ENCODE results near the gene PDCD2L. TPM values are rescaled to one million over a fixed set of nuclear protein-coding genes. Genes with fewer than 3 reads are reported as not detected.

PDCD2L gene, protein sequence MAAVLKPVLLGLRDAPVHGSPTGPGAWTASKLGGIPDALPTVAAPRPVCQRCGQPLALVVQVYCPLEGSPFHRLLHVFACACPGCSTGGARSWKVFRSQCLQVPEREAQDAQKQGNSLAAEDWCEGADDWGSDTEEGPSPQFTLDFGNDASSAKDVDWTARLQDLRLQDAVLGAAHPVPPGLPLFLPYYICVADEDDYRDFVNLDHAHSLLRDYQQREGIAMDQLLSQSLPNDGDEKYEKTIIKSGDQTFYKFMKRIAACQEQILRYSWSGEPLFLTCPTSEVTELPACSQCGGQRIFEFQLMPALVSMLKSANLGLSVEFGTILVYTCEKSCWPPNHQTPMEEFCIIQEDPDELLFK
- total RNA-seq, result 4.6 TPM

DNA sequence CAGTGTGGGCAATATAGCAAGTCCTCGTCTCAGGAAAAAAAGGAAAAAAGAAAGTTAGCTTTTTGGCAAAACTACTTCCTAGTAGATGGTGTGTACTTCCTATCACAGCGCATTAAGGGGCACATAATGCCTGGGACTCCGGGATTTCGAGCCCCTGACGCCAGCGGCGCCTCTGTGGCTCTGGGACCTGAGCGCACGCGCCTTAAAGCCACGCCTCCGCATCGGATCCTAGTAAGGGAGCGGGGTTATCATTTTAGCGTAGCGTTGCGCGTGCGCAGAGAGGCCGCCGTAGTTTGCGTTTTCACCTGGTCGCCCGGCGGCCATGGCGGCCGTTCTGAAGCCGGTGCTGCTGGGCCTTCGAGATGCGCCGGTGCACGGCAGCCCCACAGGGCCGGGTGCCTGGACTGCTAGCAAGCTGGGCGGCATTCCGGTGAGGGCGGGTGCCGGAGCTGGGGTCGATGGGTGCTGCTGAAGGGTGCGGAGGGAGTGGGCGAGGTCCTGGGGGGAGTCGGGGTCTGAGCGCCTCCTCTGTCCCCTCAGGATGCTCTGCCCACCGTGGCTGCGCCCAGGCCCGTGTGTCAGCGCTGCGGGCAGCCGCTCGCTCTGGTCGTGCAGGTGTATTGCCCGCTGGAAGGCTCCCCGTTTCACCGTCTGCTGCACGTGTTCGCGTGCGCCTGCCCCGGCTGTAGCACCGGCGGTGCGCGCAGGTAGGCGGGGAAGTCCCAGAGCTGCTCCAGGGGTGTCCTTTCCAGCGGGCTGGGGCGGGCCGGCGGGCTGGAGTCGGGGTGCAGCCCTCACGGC, at the start of gene PDCD2L:
PDCD2L (plus strand) TSS at position 291 of the 801 bp plus-strand sequence; CDS start at position 323, 32 bp downstream.
- Histone ChIP-seq H3K9me3 (ENCODE audit: low read depth, low read length) (no peaks in the 10 kb centered on the region), H3K4me3 (ENCODE audit: low read length) (peak within 1 kb of the TSS; percentile 75), H3K4me1 (ENCODE audit: insufficient read depth, low read length) (peaks cover 10% of the 10 kb centered on the region), H3K27me3 (ENCODE audit: insufficient read depth, low read length) (no peaks in the 10 kb centered on the region)

DNA sequence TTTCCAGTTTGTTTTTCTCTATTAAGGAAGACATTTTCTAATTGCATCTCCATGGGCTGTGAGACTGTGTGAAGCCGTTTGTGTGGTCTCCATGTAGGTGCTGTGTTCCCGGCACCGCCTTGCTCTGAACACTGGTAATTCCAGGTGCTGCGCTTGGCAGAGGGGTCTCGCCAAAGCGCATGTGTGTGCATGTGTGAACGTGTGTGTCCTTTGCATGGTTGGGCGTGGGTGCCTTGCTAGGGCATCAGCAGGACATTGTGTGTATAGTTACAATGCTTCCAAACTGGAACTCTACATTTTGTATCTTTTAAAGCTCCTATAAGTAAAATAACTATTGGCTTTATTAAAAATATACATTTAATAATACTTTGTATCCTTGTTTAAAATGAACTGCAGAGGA, 49.0 kb upstream of the PDCD2L start:
- H3K4me3 ChIP-seq (ENCODE audit: low read length), result no peak overlapping the region

DNA sequence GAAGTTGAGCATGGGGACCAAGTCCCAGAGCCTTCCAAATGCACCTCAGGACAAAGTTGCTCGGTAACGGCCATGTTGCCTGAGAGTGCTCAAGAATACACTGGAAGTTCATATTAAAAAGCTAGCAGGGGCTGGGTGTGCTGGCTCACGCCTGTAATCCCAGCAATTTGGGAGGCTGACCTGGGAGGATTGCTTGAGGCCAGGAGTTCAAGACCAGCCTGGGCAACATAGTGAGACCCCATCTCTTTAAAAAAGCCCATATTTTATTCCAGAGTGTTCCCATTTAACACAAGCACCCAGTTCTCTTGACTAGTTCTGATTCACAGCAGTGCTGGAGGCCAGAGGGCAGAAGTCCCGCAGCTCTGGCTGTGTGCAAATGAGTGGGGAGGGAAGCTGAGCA, 47.3 kb upstream of the PDCD2L start:
- Histone ChIP-seq H3K27me3 (ENCODE audit: insufficient read depth, low read length) (no peaks in the 10 kb centered on the region), H3K9me3 (ENCODE audit: low read depth, low read length) (no peaks in the 10 kb centered on the region), H3K4me1 (ENCODE audit: insufficient read depth, low read length) (peaks cover 14% of the 10 kb centered on the region), H3K4me3 (ENCODE audit: low read length) (no peak overlapping the region)

More for the DNA sequence above, 49.0 kb upstream of the PDCD2L start:
- no peaks in the 10 kb centered on the region for H3K27me3 ChIP-seq (ENCODE audit: insufficient read depth, low read length)
- no peaks in the 10 kb centered on the region for H3K9me3 ChIP-seq (ENCODE audit: low read depth, low read length)
- peaks cover 23% of the 10 kb centered on the region for H3K4me1 ChIP-seq (ENCODE audit: insufficient read depth, low read length)

DNA sequence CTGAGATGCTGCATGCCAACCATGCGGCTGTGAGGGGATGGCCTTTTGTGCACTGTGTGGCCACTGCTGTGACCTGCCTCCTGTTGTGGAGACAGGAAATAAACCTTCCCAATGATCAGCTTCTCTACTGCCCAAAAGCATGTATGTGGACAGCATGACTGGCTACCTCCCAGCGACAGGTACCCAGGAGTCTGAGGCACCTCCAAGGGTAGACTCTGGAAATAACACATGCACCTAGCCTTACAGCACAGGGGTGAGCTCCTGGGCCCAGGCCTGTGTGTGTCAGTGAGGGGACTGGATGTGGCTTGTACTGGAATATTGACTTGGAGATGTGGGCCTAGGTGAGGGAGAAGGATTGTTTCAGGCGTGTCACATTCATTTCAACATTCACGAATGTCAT, 46.8 kb upstream of the PDCD2L start:
- Histone ChIP-seq H3K27me3 (ENCODE audit: insufficient read depth, low read length) (no peaks in the 10 kb centered on the region), H3K9me3 (ENCODE audit: low read depth, low read length) (no peaks in the 10 kb centered on the region), H3K4me3 (ENCODE audit: low read length) (no peak overlapping the region), H3K4me1 (ENCODE audit: insufficient read depth, low read length) (peaks cover 14% of the 10 kb centered on the region)

DNA sequence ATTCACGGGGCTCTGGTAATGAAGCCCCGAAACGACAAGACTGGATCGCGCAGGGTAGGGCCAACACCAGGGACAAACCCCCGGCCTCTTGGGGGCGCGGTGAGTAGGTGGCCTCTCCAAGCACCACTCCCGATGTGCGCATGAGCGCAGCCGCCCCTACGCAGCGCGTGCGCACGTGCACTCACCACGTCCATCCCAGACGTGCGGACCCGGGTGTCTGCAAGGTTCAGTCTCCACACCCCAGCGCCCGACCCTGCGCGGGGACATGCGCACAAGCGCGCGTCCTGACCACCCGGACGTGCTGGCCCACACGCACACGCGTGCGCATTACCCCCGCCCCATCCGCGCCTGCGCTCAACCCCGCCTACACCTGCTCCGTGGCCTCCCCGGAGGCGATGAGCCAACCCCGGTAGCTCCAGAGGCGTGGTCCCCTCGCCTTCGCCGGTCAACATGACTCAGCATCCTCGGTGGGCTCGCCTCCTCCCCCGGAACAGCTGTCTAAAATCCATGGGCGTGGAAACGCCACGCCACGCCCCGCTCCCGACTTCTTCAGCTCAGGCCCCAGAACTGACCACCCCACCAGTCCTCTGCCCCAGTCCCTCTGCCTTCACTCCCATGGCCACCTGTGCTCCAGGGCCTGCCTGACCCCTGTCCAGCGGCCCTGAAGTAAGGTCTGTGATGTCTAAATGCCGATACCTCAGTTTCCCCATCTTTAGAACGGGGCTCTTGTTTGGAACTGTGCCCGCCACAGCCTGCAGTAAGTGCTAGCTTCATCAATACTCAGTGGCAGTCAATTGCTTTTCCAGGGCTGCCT, 44.9 kb upstream of the PDCD2L start:
- H3K27me3 ChIP-seq (ENCODE audit: insufficient read depth, low read length), result no peaks in the 10 kb centered on the region
- H3K4me3 ChIP-seq (ENCODE audit: low read length), result peak overlapping the region; percentile 31
- peaks cover 15% of the 10 kb centered on the region for H3K4me1 ChIP-seq (ENCODE audit: insufficient read depth, low read length)
- H3K9me3 ChIP-seq (ENCODE audit: low read depth, low read length), result no peaks in the 10 kb centered on the region

DNA sequence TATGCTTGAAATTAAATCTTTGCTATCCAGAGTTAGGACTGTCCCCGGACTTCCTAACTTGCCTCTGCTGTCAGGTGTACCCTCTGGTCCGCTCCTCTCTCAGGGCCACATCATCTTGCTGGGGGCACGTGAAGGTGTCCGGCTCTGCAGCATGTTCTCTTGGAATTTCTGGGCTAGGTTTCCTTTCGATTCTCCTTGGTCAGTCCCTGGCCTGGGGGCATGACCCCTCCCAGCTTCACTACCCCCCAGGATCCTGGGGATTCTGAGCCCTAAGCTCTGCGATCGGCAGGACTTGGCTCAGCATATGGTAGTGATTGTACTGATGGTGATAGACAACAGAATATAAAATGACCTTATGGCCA, 44.3 kb upstream of the PDCD2L start:
- Histone ChIP-seq H3K4me3 (ENCODE audit: low read length) (no peak overlapping the region), H3K27me3 (ENCODE audit: insufficient read depth, low read length) (no peaks in the 10 kb centered on the region), H3K4me1 (ENCODE audit: insufficient read depth, low read length) (peaks cover 19% of the 10 kb centered on the region), H3K9me3 (ENCODE audit: low read depth, low read length) (no peaks in the 10 kb centered on the region)

DNA sequence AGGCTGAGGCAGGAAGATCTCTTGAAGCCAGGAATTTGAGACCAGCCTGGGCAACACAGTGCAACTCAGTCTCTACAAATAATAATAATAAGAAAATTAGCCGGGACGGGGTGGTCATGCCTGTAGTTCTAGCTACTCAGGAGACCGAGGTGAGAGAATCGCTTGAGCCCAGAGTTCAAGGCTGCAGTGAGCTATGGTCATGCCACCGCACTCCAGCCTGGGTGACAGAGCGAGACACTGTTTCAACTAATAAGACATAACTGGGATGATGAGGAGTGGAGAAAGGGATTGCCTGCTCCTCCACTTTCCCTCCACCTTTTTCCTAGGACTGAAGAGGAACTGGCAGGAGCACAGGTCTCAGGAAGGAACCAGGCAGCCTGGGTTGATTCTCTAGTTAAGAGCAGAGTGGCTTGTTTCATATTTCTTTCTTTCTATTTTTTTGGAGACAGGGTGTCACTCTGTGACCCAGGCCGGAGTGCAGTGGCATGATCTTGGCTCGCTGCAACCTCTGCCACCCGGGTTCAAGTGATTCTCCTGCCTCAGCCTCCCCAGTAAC, 43.8 kb upstream of the PDCD2L start:
- H3K4me3 ChIP-seq (ENCODE audit: low read length), result no peak overlapping the region
- no peaks in the 10 kb centered on the region for H3K9me3 ChIP-seq (ENCODE audit: low read depth, low read length)
- H3K27me3 ChIP-seq (ENCODE audit: insufficient read depth, low read length), result no peaks in the 10 kb centered on the region
- H3K4me1 ChIP-seq (ENCODE audit: insufficient read depth, low read length), result peaks cover 19% of the 10 kb centered on the region

DNA sequence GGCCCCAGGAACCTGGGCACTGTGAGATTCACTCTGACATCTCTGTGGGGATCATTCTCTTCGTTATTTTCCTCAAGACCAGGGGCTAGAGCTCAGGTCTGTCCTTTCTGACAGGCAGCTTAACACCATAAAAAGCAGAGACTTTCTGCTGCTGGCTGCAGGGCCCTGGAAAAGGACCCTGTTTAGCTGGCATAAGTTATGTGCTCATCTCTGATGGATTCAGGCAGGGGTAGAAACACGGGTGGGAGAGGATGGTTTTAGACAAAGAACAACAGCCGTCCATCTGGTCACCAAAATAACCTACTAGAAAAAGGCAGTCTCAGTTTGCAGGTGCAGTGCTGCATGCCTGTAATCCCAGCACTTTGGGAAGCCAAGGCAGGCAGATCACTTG, 41.5 kb upstream of the PDCD2L start:
- Histone ChIP-seq H3K4me1 (ENCODE audit: insufficient read depth, low read length) (peaks cover 41% of the 10 kb centered on the region), H3K9me3 (ENCODE audit: low read depth, low read length) (no peaks in the 10 kb centered on the region)

DNA sequence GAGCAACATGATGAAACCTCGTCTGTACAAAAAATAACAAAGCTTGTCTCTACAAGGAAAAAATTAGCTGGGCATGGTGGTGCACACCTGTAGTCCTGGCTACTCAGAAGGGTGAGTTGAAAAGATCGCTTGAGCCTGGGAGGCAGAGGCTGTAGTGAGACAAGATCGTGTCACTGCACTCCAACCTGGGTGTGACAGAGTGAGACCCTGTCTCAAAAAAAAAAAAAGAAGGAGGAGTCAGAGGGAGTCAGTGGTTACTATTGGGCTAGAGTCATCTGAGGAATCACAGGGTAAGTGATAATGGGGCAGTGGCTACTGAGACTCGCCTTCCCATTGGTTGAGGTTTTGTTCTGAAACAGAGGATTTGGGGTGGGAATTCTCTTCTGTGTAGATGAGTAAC, 41.1 kb upstream of the PDCD2L start:
- H3K4me1 ChIP-seq (ENCODE audit: insufficient read depth, low read length), result peaks cover 45% of the 10 kb centered on the region
- no peaks in the 10 kb centered on the region for H3K27me3 ChIP-seq (ENCODE audit: insufficient read depth, low read length)
- no peak overlapping the region for H3K4me3 ChIP-seq (ENCODE audit: low read length)
- H3K9me3 ChIP-seq (ENCODE audit: low read depth, low read length), result no peaks in the 10 kb centered on the region

More for the DNA sequence above, 41.5 kb upstream of the PDCD2L start:
- Histone ChIP-seq H3K4me3 (ENCODE audit: low read length) (no peak overlapping the region), H3K27me3 (ENCODE audit: insufficient read depth, low read length) (no peaks in the 10 kb centered on the region)

DNA sequence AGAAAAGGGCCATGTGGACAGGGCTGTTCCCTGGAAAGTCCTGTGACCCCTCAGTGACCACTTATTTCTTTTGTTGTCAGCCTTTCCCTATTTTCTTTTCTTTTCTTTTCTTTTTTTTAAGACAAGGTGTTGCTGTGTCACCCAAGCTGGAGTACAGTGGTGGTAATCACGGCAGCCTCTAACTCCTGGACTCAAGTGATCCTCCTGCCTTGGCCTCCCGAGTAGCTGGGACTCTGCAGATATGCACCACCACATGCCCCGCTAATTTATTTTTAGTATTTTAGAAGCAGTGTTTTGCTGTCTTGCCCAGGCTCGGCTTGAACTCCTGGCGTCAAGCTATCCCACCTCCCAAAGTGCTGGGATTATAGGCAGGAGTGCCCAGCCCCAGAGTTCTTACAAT, 40.3 kb upstream of the PDCD2L start:
- Histone ChIP-seq H3K4me1 (ENCODE audit: insufficient read depth, low read length) (peaks cover 40% of the 10 kb centered on the region), H3K4me3 (ENCODE audit: low read length) (no peak overlapping the region), H3K9me3 (ENCODE audit: low read depth, low read length) (no peaks in the 10 kb centered on the region), H3K27me3 (ENCODE audit: insufficient read depth, low read length) (no peaks in the 10 kb centered on the region)

DNA sequence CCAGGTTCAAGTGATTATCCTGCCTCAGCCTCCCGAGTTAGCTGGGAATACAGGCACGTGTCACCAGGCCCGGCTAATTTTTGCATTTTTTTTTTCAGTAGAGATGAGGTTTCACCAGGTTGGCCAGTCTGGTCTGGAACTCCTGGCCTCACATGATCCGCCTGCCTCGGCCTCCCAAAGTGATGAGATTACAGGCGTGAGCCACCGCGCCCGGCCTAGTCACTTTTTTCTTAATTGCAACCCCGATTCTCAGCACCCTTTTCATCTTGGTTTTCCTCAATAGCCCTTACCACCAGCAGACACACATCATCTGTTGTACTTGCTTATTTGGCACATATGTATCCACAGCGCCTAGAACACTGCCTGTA, 39.8 kb upstream of the PDCD2L start:
- H3K4me3 ChIP-seq (ENCODE audit: low read length), result peak overlapping the region; percentile 85

DNA sequence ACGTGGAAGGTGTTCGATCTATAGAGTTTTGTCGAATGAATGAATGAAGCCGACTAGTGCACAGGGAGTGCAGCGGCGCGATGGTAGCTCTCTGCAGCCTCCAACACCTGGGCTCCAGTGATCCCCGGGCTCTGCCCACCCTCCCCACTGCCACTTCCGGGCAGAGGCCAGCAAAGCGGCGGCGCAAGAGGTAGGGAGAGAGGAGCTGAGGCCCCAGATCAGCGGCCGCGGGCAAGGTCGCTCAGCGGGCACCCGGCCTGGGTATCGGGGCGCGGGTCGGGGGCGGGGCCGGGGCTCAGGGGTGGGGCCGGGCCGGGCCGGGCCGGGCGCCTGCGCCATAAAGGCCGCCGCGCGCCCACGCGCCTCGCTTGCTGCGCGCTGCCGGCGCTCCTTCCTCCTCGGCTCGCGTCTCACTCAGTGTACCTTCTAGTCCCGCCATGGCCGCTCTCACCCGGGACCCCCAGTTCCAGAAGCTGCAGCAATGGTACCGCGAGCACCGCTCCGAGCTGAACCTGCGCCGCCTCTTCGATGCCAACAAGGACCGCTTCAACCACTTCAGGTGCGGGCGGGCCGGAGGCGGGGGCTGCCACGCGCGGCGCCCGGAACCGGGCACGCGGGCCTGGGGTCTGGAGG, 39.3 kb upstream of the PDCD2L start, which contains the start of gene GPI:
GPI (plus strand) TSS at position 367 of the 633 bp plus-strand sequence; CDS start at position 438, 71 bp downstream.
- Histone ChIP-seq H3K4me3 (ENCODE audit: low read length) (peak within 1 kb of the TSS; percentile 85), H3K4me1 (ENCODE audit: insufficient read depth, low read length) (peaks cover 34% of the 10 kb centered on the region), H3K9me3 (ENCODE audit: low read depth, low read length) (no peaks in the 10 kb centered on the region), H3K27me3 (ENCODE audit: insufficient read depth, low read length) (no peaks in the 10 kb centered on the region)

More for the DNA sequence above, 39.8 kb upstream of the PDCD2L start:
- Histone ChIP-seq H3K4me1 (ENCODE audit: insufficient read depth, low read length) (peaks cover 38% of the 10 kb centered on the region), H3K27me3 (ENCODE audit: insufficient read depth, low read length) (no peaks in the 10 kb centered on the region), H3K9me3 (ENCODE audit: low read depth, low read length) (no peaks in the 10 kb centered on the region)

DNA sequence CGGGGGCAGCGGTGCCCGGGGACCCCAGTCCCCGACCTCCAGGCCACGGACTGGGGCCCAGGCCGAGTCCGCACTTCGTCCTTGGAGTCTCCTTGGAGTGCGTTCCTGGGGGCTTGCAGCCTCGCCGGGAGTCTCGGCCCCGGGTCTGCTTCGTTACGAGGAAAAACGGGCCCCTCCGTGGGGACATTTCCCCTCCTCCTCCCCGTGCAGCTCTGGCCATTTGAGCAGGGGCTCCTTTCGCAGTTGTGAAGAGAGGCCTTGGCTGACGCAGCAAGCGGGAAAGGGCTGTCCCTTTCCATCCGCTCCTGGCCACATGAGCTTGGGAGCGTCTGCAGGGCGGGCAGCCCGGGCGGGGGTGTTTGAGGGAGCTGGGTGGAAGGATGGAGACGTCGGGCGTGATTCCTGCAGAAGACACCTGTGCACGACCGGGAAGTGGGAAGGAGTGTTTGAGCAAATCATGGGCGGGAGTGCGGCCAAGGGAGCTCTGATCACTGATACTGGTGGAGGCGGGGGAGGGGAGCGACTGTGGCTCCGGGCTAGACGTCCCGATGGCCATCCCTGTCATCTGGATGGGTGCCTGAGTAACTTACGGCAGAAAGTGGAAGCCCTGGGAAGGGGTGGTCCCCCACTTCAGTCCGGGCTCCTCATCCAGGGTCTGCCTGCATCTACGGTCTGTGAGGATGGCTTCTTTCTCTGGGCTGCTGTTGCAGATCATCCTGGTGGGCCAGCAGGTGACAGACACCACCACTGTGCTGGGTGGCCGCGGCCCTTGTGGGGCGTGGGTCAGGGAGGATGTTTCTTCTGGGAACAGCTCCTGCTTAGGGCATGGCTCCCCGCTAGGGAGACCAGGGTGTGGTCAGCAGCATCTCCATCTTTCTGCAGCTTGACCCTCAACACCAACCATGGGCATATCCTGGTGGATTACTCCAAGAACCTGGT, 38.5 kb upstream of the PDCD2L start:
- Histone ChIP-seq H3K27me3 (ENCODE audit: insufficient read depth, low read length) (no peaks in the 10 kb centered on the region), H3K9me3 (ENCODE audit: low read depth, low read length) (no peaks in the 10 kb centered on the region), H3K4me1 (ENCODE audit: insufficient read depth, low read length) (peaks cover 34% of the 10 kb centered on the region), H3K4me3 (ENCODE audit: low read length) (peak overlapping the region; percentile 85)

Data from mononuclear cell (primary cell).